ENCODE measurements around the gene WTIP.
"Not testable (repeated sequence)": the region's sequence is repeated elsewhere in the genome, so short reads cannot be mapped to it uniquely, and the experiment has no call there.

WTIP gene

GRCh38 chr19:34480971-34481841, at the start of gene WTIP:
TSS of gene WTIP (plus strand) at chr19:34481758. CDS start at chr19:34481975, 217 bp downstream.
- DNase-seq: no peak

GRCh38 chr19:34432797-34433196, 48.8 kb upstream of the WTIP start:
- DNase-seq: no peak

- no peak for DNase-seq
Observed at GRCh38 chr19:34436716-34437115, 44.8 kb upstream of the WTIP start.

GRCh38 chr19:34448191-34448590, 33.4 kb upstream of the WTIP start:
- no peak for DNase-seq

- no peak for DNase-seq
Observed at GRCh38 chr19:34452723-34453122, 28.8 kb upstream of the WTIP start.

- DNase-seq: no peak
Observed at GRCh38 chr19:34454091-34454490, 27.5 kb upstream of the WTIP start.

- no peak for DNase-seq
Observed at GRCh38 chr19:34454685-34455084, 26.9 kb upstream of the WTIP start.

GRCh38 chr19:34455783-34456480, 25.6 kb upstream of the WTIP start:
- DNase-seq: not testable (repeated sequence)

- no peak for DNase-seq
Observed at GRCh38 chr19:34457446-34457845, 24.1 kb upstream of the WTIP start.

- no peak for DNase-seq
Observed at GRCh38 chr19:34458677-34459076, 22.9 kb upstream of the WTIP start.

GRCh38 chr19:34459614-34460013, 21.9 kb upstream of the WTIP start:
- DNase-seq: no peak

- no peak for DNase-seq
Observed at GRCh38 chr19:34461375-34462100, 20.0 kb upstream of the WTIP start.

GRCh38 chr19:34464785-34465184, 16.8 kb upstream of the WTIP start:
- DNase-seq: not testable (repeated sequence)

- DNase-seq: no peak
Observed at GRCh38 chr19:34468409-34468808, 13.1 kb upstream of the WTIP start.

- DNase-seq: not testable (repeated sequence)
Observed at GRCh38 chr19:34469026-34469425, 12.5 kb upstream of the WTIP start.

- DNase-seq: no peak
Observed at GRCh38 chr19:34471906-34472700, 9.5 kb upstream of the WTIP start.

GRCh38 chr19:34474233-34474989, 7.1 kb upstream of the WTIP start:
- DNase-seq: peak; percentile 41

GRCh38 chr19:34475026-34475974, 6.3 kb upstream of the WTIP start:
- no peak for DNase-seq

- no peak for DNase-seq
Observed at GRCh38 chr19:34475975-34476594, 5.5 kb upstream of the WTIP start.

GRCh38 chr19:34478496-34478895, 3.1 kb upstream of the WTIP start:
- DNase-seq: not testable (repeated sequence)
